ENCODE results near the gene NIP7.
A peak's percentile ranks its signal among the peaks of the same experiment; 100 is the strongest.

Gene NIP7

DNA sequence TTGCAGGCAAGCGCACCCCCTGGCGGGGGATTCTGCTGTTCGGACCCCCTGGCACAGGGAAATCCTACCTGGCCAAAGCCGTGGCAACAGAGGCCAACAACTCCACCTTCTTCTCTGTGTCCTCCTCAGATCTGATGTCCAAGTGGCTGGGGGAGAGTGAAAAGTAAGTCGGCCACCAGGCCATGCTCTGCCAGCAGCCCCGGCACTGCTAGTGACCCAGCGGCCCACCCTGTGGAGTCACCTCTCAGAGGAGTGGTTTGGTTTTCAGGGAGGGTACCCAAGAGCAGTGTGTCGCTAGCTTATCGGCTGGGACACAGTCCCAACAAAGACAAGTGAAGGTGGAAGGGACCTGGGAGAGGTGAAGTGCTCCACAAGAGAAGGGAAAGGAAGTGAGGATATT, 20.2 kb upstream of the NIP7 start:
- DNase-seq, result no peak

DNA sequence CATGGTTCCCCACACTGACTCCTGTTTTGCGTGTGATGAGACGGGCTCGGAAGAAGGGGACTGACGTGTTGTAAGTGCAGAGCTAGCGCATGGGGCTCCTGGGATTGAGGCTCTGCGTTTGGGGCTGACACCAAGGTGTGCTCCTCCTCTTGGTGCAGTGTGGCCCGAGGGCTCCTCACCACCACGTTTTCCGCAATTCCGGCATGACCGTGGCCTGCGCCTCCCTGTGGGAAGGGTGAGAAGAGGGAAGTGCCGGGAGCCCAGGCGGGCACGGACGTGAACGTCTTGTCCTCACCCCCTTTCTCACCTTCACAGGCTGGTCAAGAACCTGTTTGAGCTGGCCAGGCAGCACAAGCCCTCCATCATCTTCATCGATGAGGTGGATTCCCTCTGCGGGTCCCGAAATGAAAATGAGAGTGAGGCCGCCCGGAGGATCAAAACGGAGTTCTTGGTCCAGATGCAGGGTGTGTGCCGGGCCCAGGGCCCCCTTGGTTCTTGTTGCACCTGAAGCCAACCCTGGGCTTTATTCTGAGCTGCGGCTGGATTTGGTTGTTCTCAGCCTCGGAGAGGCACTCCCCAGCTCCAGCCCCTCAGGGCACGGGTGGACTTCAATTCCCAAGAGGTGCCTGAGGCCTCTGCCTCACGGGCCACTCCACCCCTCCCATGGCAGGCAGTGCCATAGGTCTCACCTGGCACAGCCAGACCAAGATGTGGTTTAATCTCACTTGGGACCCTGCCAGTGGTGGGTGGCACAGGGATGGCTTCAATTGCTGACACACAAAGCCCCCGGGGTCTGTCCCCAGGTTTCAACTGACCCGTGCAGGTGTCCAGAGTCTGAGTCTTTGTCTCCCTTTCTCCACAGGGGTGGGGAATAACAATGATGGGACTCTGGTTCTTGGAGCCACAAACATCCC, 19.5 kb upstream of the NIP7 start:
- no peak for DNase-seq

DNA sequence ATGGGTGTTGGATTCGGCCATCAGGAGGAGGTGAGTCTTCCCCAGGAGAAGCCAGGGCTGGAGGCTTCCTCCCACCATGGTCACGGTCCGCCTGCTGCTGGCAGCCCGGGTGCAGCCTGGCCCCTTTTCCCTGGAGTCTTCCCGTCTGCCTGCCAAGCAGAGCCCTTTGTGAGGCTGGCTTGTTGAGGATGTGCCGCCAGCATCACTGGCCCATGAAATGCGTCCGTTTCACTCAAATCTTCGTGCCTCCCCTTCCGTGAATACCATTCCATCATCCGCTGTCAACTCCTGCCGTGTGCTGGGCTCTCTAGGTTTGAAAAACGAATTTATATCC, 18.9 kb upstream of the NIP7 start:
- DNase-seq, result no peak

DNA sequence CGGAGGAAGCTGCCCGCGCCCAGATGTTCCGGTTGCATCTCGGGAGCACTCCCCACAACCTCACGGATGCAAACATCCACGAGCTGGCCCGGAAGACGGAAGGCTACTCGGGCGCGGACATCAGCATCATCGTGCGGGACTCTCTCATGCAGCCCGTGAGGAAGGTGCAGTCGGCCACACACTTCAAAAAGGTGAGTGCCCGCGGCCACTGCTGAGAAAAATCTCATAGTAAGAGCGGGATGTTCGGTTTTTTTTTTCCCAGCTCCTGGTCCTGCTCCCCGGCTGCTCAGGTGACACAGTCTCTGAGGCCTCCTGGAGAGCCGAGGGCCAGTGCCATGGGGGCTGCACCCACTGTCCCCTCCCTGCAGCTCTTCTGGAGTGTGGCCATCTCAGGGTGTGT, 18.5 kb upstream of the NIP7 start:
- no peak for DNase-seq

DNA sequence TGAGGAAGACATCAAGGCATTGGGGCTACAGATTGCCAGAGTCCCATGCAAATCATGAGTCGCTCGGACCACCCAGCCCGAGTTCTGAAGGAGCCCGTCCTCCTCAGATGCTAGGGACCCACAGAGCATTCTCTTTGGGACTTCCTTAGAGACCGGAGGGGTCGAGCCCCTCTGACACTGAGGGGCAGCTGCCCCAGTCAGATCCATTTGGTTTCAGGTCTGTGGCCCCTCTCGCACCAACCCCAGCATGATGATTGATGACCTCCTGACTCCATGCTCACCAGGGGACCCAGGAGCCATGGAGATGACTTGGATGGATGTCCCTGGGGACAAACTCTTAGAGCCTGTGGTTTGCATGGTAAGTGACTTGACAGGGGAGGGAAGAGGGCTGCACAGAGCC, 17.2 kb upstream of the NIP7 start:
- DNase-seq, result no peak

DNA sequence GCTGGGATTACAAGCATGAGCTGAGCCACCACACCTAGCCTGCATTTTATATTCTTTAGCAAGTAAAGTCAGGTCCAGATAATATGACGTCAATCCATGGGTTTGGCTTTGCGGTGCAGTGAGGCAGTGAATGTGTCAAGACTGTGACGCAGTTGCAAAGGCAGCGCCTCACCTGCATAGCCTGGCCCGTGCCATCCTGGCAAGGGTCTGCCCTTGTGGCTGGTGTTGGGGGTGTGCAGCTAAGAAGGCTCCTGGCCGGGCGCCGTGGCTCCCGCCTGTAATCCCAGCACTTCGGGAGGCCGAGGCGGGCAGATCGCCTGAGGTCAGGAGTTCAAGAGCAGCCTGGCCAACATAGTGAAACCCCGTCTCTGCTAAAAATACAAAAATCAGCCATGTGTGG, 16.2 kb upstream of the NIP7 start:
- DNase-seq, result no peak

DNA sequence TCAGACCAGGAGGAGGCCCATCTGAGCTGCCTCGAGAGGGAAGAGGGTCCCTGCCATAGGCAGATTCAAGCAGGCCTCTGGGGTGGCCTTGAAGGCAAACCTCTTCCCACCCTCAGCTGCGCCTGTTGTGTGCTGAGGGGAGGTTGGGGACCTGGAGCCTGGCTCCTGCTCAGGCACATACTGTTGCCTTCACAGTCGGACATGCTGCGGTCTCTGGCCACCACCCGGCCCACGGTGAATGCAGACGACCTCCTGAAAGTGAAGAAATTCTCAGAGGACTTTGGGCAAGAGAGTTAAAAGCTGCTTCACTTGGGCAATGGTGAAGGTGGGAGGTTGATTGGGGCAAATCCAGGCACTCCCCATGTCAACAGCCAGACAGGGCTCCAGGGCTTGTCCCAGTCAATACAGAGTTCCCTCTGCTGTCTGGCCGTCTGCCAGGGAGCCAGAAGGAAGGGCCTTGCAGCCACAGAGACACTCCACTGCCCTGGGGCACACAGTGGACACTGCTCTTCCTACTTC, 15.5 kb upstream of the NIP7 start:
- no peak for DNase-seq

DNA sequence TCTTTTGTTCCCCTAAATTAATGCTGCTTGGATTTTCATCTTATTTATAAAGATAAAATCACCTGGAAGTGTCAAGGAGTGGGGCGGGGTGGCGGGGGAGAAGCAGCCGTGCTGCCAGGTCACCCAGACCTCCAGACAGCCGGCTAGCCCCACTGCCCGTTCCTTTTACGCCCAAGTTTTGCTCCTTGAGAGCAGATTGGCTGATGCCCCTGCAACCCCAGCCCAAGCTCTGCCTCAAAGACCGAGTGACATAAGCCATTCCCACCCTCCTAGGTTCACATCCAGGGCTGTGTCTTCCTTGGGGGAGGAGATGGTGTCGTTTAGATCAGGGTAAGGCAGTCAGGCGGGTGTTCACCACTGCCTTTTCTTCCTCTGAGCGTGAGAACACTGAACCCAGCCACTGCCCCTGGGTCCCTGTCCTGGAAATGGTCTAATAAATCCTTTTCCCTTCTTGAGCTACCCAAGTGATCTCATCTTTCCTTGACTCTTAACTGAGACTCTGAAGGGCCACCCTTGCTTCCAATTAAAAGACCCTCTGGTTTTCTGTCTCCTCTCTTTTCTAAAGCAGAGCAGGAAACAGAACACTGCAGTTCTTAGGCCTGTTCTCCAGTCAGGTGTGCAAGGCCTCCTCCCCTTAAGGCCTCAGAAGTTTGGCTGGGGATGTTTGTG, 14.9 kb upstream of the NIP7 start:
- DNase-seq, result no peak

DNA sequence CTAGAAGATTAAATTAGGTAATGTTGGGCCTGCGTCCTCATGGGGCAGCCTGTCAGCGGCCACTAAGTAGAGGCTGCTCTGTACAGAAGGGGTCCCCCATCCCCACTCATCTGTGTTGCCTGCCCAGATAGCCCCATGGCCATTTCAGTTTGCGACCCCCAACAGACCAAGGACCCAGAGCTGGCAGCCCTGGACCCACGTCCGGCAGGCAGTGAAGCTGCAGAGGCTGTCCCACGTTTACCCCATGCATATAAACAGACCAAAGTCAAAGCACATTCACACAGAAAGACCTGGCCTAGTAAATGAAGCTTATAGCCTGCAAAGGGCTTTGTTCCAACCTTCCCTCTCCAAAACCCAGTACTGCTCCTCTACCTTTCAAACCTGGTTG, 13.8 kb upstream of the NIP7 start:
- DNase-seq, result no peak

DNA sequence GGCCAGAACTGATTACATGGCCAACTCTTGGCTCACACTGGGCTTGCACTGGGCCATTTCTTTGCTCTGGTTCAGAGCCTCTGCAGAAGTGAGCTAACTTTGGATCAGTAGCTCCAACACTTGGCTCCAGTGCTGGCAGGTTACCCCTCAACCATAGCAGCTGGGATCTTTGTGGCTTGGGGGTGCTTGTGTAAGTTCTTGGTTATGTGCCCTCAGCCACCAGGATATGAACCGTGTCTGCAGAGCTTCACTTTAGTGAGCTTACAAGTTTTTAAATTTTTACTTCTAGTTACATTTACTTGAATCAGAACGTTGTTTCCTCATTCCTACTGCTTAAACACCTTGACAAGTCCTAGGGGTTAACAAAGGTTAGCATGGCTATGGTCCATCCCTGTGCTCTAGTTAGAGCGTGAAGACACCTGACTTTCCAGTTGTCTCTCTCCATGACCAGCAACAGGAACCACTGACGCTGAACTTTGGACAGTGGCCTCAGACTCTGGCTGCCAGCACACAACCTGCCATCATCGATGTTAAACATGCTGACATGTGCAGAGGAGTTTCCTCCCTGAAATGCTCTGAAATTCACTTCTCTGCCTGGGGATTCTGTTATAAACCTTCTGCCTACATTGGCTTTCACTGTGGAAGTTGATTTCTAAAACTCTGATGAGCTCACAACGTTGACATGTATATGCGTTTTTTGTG, 13.2 kb upstream of the NIP7 start:
- DNase-seq, result no peak

DNA sequence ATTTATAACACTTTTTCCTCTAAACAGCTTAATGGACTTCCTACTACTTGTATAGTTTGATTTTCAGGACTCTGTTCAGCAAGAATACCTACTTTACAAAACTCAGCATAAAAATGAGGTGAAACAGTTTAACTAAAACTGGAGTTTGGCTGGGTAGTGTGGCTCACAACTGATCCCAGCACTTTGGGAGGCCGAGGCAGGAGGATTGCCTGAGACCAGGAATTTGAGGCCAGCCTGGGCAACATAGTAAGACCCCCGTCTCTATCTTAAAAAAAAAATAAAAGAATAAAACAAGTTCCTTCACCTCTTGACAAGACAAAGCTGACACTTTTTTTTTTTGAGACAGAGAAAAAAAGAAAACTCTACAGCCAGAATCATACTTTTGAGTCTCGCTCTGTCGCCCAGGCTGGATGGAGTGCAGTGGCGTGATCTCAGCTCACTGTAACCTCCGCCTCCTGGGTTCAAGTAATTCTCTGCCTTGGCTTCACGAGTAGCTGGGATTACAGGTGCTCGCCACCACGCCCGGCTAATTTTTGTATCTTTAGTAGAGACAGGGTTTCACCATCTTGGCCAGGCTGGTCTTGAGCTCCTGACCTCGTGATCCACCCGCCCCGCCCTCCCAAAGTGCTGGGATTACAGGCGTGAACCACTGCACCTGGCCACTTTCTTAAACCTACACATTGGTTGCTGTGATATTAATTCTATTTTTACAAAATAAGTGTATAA, 11.8 kb upstream of the NIP7 start:
- no peak for DNase-seq

DNA sequence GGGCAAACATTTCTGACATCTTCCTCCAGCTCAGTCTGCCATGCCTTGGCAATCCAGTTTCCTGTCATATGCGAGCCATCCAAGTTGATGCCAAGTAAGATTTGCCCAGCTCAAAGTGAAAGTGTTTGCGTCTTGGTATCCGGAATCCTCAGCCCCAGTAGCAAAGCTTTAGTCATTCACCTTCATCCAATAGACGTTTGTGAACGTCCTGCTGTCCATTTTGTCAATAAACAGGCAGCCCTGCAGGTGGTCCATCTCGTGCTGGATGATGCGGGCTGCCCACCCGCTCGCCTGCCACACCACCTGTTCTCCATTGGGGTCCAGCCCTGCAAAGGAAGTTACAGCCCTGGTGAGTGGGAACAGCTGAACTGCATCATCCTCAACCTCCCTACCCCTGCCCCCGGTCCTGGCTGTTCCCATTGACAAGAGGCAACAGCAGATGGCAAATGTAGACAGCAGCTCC, 10.7 kb upstream of the NIP7 start:
- no peak for DNase-seq

DNA sequence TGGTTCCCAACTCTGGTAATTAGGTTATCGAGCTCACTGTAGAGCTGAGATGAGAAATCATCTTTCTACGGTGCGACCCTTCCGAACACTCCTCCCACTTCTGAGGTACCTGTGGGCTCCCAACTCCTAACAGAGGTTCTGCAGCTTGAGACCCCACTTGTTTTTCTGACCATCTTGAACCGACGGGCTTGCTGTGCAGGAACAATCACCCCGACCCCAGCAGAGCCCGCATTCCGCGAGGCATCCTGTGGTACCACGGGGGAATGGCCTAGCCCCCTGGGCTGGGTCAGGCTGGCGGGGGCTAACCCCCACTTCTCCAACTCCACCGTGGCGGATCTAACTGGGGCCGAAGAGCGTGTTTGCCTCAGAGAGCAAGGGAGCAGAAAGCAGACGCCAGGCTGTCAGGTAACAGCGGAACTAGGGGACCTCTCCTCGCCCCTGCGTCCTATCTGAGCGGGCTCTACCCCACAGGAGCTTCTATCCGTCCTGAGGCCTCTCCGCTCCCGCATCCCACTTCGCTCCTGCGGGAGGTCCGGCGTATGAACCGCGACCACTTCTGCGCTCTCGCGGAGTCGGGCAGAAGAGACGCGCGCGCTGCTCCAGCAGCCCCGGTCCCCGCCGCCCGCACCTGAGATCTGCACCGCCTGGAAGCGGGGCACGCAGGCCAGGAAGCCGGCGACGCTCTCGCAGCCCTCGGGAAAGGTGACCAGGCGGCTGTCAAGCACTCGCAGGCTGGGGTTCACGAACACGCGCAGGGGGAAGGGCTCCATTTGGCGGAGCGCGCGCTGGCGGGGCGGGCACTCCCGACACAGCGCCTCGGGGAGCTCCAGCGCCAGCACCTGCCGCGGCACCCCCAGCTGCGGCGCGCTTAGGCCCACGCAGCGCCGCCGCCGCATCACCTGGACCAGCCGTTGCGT, 9.9 kb upstream of the NIP7 start:
- peak; percentile 33 for DNase-seq

DNA sequence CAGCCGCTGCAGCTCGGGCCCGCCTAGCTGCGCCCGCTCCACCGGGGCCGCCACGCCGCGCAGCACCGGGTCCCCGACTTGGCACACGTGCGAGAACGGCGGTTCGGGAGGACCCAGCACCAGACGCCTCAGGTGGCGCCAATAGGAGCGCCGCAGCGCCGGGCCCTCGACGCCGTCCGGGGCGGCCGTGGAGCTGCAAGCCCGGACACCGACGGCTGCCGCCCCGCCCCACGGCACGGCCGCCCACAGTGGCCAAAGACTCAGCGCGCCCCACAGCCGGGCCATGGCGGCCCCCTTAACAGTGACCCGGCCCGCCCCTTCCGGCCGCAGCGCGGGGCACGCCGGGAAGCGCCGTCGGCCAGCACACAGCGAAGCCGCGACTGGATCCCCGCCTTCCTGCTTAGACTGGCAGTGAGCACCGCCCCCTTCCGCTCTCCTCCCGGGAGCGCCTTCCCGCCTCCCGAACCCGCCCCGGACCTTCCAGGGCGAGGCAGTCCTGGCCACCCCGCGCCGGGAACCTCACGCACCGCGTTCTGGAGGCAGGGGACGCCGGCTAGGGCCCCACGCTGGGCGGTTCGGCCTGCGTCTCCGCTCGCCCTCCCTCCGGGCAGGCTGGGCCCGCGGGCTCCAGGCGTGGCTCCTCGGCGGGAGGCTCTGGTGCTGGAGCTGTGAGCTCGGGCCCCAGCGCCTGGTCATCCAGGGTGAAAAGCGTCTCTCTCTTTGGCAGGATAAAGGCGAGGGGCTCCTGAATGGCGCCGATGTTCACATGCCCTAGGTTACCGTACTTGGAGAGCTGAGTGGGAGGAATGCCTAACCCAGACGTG, 9.1 kb upstream of the NIP7 start, which contains the start of gene PDF:
TSS of gene PDF (minus strand) at position 303 of the 824 bp plus-strand sequence. CDS start at position 285, 18 bp downstream.
- DNase-seq, result peak; percentile 70

DNA sequence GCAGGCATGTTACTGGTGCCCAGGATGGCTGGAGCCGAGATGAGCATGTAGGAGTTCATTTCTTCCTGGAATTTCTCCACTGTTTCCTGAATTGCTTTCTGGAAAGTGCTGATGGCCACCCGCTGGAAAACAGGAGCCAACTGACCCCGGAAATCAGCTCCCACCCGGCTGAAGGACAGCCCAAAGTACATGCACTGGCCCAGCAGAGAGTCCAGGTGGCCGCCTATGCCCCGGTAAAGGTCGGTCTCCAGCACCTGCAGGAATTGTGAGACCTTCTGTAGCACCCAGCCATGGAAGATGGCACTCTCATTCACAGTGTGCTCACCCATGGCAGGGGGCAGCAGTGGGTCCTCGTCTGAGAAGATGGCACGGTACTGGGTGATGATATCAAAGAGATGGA, 4.9 kb upstream of the NIP7 start:
- no peak for DNase-seq

DNA sequence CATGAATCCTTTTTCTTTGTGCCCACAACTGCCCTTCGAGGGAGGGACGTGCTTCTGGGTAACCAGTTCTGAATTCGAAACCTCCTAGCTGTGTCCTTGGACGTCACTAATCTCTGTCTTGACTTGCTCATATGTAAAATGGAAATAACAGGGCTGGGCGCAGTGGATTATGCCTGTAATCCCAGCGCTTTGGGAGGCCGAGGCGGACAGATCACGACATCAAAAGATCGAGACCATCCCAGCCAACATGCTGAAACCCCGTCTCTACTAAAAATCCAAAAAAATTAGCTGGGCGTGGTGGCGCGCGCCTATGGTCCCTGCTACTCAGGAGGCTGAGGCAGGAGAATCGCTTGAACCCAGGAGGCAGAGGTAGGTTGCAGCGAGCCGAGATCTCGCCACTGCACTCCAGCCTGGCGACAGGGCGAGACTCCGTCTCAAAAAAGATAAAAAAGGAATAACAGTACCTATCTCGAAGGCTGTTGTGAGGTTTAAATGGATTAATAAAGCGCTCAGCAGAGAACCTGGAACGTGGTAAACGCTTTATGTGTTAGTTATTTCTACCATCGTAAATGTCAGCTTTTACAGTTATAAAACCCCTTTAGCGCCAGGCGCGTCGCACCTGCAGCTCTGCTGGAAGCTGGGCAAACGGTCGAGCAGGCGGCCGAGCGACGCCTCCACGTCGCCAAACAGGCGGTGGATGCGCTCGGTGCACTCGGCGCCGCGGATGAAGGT, 849 bp upstream of the NIP7 start:
- DNase-seq, result no peak

DNA sequence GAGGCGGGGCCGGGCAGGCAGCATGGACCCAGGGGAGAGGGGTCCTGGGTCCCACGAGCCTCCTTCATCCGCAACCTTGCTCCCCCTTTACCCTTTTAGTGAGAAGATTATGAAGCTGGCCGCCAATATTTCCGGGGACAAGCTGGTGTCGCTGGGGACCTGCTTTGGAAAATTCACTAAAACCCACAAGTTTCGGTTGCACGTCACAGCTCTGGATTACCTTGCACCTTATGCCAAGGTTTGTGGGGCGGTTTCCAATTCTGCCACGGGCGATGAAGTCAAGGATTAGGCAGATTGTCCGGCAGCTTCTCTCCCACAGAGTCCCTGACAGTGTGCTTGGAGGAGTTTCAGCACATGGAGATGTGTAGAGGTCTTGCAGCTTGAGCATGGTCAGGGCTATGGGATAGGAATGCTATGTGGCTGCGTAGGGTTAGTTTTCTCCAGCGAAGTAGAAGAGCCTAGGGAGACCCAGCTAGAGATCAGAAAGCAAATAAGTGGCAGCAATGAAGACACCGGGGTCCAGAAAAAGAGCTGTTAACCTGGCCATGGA, 598 bp downstream of the NIP7 start:
- no peak for DNase-seq

DNA sequence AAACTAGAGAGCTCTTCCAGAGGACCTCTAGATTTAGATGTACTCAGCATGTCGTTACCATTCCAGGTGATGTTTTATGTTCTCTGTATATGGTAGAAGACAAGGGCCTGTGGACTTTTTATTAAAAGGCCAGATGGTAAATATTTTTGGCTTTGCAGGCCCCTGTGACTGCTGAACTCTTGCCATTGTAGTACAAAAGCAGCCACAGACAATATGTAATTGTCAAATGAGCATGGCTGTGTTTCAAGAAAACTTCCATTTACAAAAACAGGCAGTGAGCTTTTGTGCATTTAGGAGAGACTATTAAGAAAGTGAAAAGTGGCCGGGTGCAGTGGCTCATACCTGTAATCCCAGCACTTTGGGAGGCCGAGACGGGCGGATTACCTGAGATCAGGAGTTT, 4.6 kb downstream of the NIP7 start:
- no peak for DNase-seq

DNA sequence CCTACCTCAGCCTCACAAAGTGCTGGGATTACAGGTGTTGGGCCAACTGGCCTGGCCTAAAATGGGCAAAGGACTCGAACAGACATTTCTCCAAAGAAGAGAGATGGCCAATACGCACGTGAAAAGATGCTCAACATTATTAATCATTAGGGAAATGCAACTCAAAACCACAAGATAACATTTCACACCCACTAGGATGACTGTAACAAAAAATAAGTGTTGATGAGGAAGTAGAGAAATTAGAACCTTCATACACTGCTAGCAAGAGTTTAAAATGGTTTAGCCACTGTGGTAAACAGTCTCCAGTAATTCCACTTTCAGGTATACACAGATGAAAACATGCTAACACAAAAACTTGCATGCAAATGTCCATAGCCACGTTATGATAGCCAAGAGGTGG, 6.4 kb downstream of the NIP7 start:
- DNase-seq, result no peak

DNA sequence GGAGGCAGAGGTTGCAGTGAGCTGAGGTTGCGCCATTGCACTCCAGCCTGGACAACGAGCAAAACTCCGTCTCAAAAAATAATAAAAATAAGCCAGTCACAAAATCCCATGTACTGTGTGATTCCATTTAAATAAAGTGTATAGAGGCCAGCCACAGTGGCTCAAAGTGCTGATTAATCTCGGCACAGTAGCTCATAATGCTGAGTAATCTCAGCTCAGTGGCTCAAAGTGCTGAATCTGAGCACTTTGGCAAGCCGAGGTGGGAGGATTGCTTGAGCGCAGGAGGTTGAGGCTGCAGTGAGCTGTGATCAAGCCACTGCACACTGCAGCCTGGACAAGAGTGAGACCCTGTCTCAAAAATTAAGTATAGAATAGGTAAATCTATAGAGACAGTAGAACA, 7.1 kb downstream of the NIP7 start:
- DNase-seq, result no peak
